Thymus (tissue), 11 donors: Measurements from ENCODE around the gene AMPD2. TPM values are rescaled to one million over a fixed set of nuclear protein-coding genes. Genes with fewer than 3 reads are reported as not detected.

Experiments used
- DNase-seq, 9 donors: peaks; one replicate each; pipeline ENCODE4 v3.0.0-alpha.2; 2013; ENCODE audit warnings: low spot score in 9 of 9, low read depth in 6 of 9, missing footprints in 1 of 9
- H3K27ac ChIP-seq, 2 donors: one replicate each; pipeline ENCODE4 v1.5.1; 2013; ENCODE audit warnings: control low read depth in 1 of 2, low read depth in 1 of 2, low read length in 1 of 2, mild to moderate bottlenecking in 1 of 2, moderate library complexity in 1 of 2
- H3K27me3 ChIP-seq, 2 donors: one replicate each; pipeline ENCODE4 v1.5.1; 2013; ENCODE audit warnings: low read length in 1 of 2; ENCODE audit not compliant: control insufficient read depth in 2 of 2, insufficient read depth in 1 of 2
- H3K36me3 ChIP-seq, 2 donors: one replicate each; pipeline ENCODE4 v1.5.1; 2013; ENCODE audit warnings: low read length in 1 of 2, mild to moderate bottlenecking in 1 of 2, moderate library complexity in 1 of 2; ENCODE audit not compliant: control insufficient read depth in 2 of 2, insufficient read depth in 2 of 2
- H3K4me1 ChIP-seq, 2 donors: one replicate each; pipeline ENCODE4 v1.5.1; 2013; ENCODE audit warnings: low read length in 2 of 2; ENCODE audit not compliant: control insufficient read depth in 2 of 2, insufficient read depth in 2 of 2
- H3K4me3 ChIP-seq, 2 donors: one replicate each; pipeline ENCODE4 v1.5.1; 2013; ENCODE audit warnings: low read length in 2 of 2, control low read depth in 1 of 2, mild to moderate bottlenecking in 1 of 2
- H3K9me3 ChIP-seq, 2 donors: one replicate each; pipeline ENCODE4 v1.5.1; 2013; ENCODE audit warnings: low read length in 1 of 2, mild to moderate bottlenecking in 1 of 2; ENCODE audit not compliant: control insufficient read depth in 2 of 2, insufficient read depth in 1 of 2
- WGBS: extraction: QIAGEN DNeasy Blood & Tissue Kit; methylation state at CpG from one replicate; pipeline ENCODE4 v1.1.7; 2013; 5-methylcytosine and 5-hydroxymethylcytosine counted together
- polyA plus RNA-seq: library from polyadenylated mRNA; stranded (reverse); fragments of 200-250 nt; gene quantifications from one replicate; pipeline ENCODE4 v1.2.3, GENCODE V29; 2013
- total RNA-seq: library from RNA; stranded (reverse); fragments of 120-200 nt; gene quantifications from one replicate; pipeline ENCODE4 v1.2.4, GENCODE V29; 2013
- donor health status: healthy.

The AMPD2 gene
- total and polyA plus RNA-seq, 2 donors = 24.8 to 32.8 TPM

- H3K4me1 ChIP-seq = no peaks in the 10 kb centered on the region
- no peak overlapping the region for H3K4me3 ChIP-seq
- 98% methylated on average over 3 of the region's 3 CpGs for WGBS
- H3K27me3 ChIP-seq = no peaks in the 10 kb centered on the region
- peaks cover 6 to 84% of the 10 kb centered on the region in 2 donors for H3K36me3 ChIP-seq
- H3K27ac ChIP-seq = no peak overlapping the region
- no peak for DNase-seq
- H3K9me3 ChIP-seq = no peaks in the 10 kb centered on the region
Observed at GRCh38 chr1:109589177-109589576, 30.5 kb upstream of the AMPD2 start.

- Histone ChIP-seq H3K9me3 (no peaks in the 10 kb centered on the region), H3K36me3 (peaks cover 6 to 83% of the 10 kb centered on the region in 2 donors), H3K27ac (no peak overlapping the region), H3K4me1 (no peaks in the 10 kb centered on the region), H3K4me3 (no peak overlapping the region), H3K27me3 (no peaks in the 10 kb centered on the region)
- no peak for DNase-seq
Observed at GRCh38 chr1:109589679-109590078, 30.0 kb upstream of the AMPD2 start.

GRCh38 chr1:109592916-109593315 is 26.7 kb upstream of the AMPD2 start:
- H3K36me3 ChIP-seq = peaks cover 6 to 62% of the 10 kb centered on the region in 2 donors
- no peak for DNase-seq
- no peaks in the 10 kb centered on the region for H3K4me1 ChIP-seq
- no peak overlapping the region for H3K27ac ChIP-seq
- no peak overlapping the region for H3K4me3 ChIP-seq
- no peaks in the 10 kb centered on the region for H3K27me3 ChIP-seq
- H3K9me3 ChIP-seq = no peaks in the 10 kb centered on the region

- WGBS = 97% methylated on average over 2 of the region's 2 CpGs
- no peak for DNase-seq
- Histone ChIP-seq H3K9me3 (no peaks in the 10 kb centered on the region), H3K4me3 (no peak overlapping the region), H3K4me1 (no peaks in the 10 kb centered on the region), H3K36me3 (peaks cover 6 to 42% of the 10 kb centered on the region in 2 donors), H3K27ac (no peak overlapping the region), H3K27me3 (no peaks in the 10 kb centered on the region)
Observed at GRCh38 chr1:109595531-109595930, 24.1 kb upstream of the AMPD2 start.

- Histone ChIP-seq H3K36me3 (peaks cover 0 to 24% of the 10 kb centered on the region in 2 donors), H3K4me1 (peaks cover 2 to 4% of the 10 kb centered on the region in 2 donors), H3K27me3 (no peaks in the 10 kb centered on the region), H3K27ac (no peak overlapping the region), H3K9me3 (no peaks in the 10 kb centered on the region), H3K4me3 (no peak overlapping the region)
- no peak for DNase-seq
- 99% methylated on average over 1 of the region's 1 CpG for WGBS
Observed at GRCh38 chr1:109598156-109598555, 21.5 kb upstream of the AMPD2 start.

- Histone ChIP-seq H3K4me1 (peaks cover 4 to 7% of the 10 kb centered on the region in 2 donors), H3K4me3 (no peak overlapping the region), H3K27ac (no peak overlapping the region), H3K36me3 (peaks cover 0 to 19% of the 10 kb centered on the region in 2 donors), H3K27me3 (no peaks in the 10 kb centered on the region), H3K9me3 (no peaks in the 10 kb centered on the region)
- WGBS = 98% methylated on average over 5 of the region's 5 CpGs
- DNase-seq = no peak
Observed at GRCh38 chr1:109598655-109599054, 21.0 kb upstream of the AMPD2 start.

GRCh38 chr1:109603229-109603628 is 16.4 kb upstream of the AMPD2 start:
- Histone ChIP-seq H3K27me3 (no peaks in the 10 kb centered on the region), H3K9me3 (no peaks in the 10 kb centered on the region), H3K36me3 (no peaks in the 10 kb centered on the region), H3K27ac (no peak overlapping the region), H3K4me3 (no peak overlapping the region), H3K4me1 (peaks cover 4 to 8% of the 10 kb centered on the region in 2 donors)
- WGBS = 44% methylated on average over 3 of the region's 3 CpGs
- DNase-seq = peak in 1 of 9 donors; percentile 51

GRCh38 chr1:109605381-109605780 is 14.3 kb upstream of the AMPD2 start:
- H3K4me1 ChIP-seq = peaks cover 4 to 8% of the 10 kb centered on the region in 2 donors
- 98% methylated on average over 1 of the region's 1 CpG for WGBS
- DNase-seq = no peak
- H3K36me3 ChIP-seq = no peaks in the 10 kb centered on the region
- H3K27me3 ChIP-seq = no peaks in the 10 kb centered on the region
- H3K27ac ChIP-seq = no peak overlapping the region
- no peaks in the 10 kb centered on the region for H3K9me3 ChIP-seq
- no peak overlapping the region for H3K4me3 ChIP-seq

GRCh38 chr1:109609881-109610280 is 9.8 kb upstream of the AMPD2 start:
- no peaks in the 10 kb centered on the region for H3K9me3 ChIP-seq
- DNase-seq = no peak
- no peak overlapping the region for H3K27ac ChIP-seq
- H3K36me3 ChIP-seq = no peaks in the 10 kb centered on the region
- no peak overlapping the region for H3K4me3 ChIP-seq
- no peaks in the 10 kb centered on the region for H3K27me3 ChIP-seq
- H3K4me1 ChIP-seq = no peaks in the 10 kb centered on the region
- 97% methylated on average over 3 of the region's 3 CpGs for WGBS
